Ectodermal cell (in vitro differentiated cells): Measurements from ENCODE around the gene AADACL2. TPM values are rescaled to one million over a fixed set of nuclear protein-coding genes. Genes with fewer than 3 reads are reported as not detected.

Experiments used
- H3K27ac ChIP-seq: 2 replicates; pipeline ENCODE4 v1.7.0; 2013; ENCODE audit warnings: mild to moderate bottlenecking, low read depth, low read length; ENCODE audit not compliant: insufficient read depth, poor library complexity, severe bottlenecking
- H3K27me3 ChIP-seq: 2 replicates; pipeline ENCODE4 v1.7.0; 2013; ENCODE audit warnings: mild to moderate bottlenecking, low read length; ENCODE audit not compliant: insufficient read depth, control insufficient read depth, poor library complexity, severe bottlenecking
- H3K36me3 ChIP-seq: one replicate; pipeline ENCODE4 v1.7.0; 2013; ENCODE audit warnings: low read length; ENCODE audit not compliant: control insufficient read depth, insufficient read depth
- H3K4me1 ChIP-seq: one replicate; pipeline ENCODE4 v1.7.0; 2013; ENCODE audit warnings: low read length; ENCODE audit not compliant: control insufficient read depth, insufficient read depth
- H3K4me3 ChIP-seq: 2 replicates; pipeline ENCODE4 v1.7.0; 2013; ENCODE audit warnings: low read depth, low read length, control low read depth; ENCODE audit not compliant: insufficient read depth
- H3K9me3 ChIP-seq: 2 replicates; pipeline ENCODE4 v1.7.0; 2013; ENCODE audit warnings: mild to moderate bottlenecking, low read length, moderate library complexity; ENCODE audit not compliant: control insufficient read depth
- WGBS, 2 experiments: methylation state at CpG; one replicate each; pipeline ENCODE4 v1.1.7; 2013; ENCODE audit warnings: missing lambda C conversion rate in 2 of 2; 5-methylcytosine and 5-hydroxymethylcytosine counted together
- polyA plus RNA-seq, 4 experiments: library from polyadenylated mRNA; stranded (reverse); fragments of 50-300 nt; gene quantifications; one replicate each; pipeline ENCODE4 v1.2.3, GENCODE V29; 2013

The AADACL2 gene, protein sequence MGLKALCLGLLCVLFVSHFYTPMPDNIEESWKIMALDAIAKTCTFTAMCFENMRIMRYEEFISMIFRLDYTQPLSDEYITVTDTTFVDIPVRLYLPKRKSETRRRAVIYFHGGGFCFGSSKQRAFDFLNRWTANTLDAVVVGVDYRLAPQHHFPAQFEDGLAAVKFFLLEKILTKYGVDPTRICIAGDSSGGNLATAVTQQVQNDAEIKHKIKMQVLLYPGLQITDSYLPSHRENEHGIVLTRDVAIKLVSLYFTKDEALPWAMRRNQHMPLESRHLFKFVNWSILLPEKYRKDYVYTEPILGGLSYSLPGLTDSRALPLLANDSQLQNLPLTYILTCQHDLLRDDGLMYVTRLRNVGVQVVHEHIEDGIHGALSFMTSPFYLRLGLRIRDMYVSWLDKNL
- not detected for polyA plus RNA-seq (2013, experiment 1 of 4)
- polyA plus RNA-seq (2013, experiment 2 of 4), result not detected
- not detected for polyA plus RNA-seq (2013, experiment 3 of 4)
- not detected for polyA plus RNA-seq (2013, experiment 4 of 4)

GRCh38 chr3:151733613-151734012 lies at the start of gene AADACL2:
Gene AADACL2 (plus strand): TSS chr3:151733927. CDS start chr3:151734036, 109 bp downstream.
- no peaks in the 10 kb centered on the region for H3K36me3 ChIP-seq
- H3K9me3 ChIP-seq, result no peaks in the 10 kb centered on the region
- no peaks in the 10 kb centered on the region for H3K4me1 ChIP-seq
- 88 to 97% methylated on average over 1 of the region's 1 CpG for WGBS, 2 experiments
- no peak within 1 kb of the TSS for H3K4me3 ChIP-seq
- H3K27ac ChIP-seq, result no peak within 1 kb of the TSS
- H3K27me3 ChIP-seq, result no peaks in the 10 kb centered on the region

DNA sequence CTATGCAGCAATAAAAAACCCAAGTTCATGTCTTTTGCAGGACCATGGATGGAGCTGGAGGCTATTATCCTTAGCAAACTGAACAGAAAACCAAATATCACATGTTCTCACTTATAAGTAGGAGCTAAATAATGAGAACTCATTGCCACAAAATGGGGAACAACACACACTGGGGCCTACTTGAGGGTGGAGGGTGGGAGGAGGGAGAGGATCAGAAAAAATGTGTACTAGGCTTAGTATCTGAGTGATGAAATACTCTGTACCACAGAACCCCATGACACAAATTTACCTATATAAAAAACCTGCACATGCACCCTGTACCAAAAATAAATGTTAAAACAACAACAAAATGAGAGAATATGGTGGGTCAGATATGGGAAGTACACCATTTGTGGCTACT lies 49.6 kb upstream of the AADACL2 start:
- H3K27me3 ChIP-seq, result no peaks in the 10 kb centered on the region
- H3K9me3 ChIP-seq, result no peaks in the 10 kb centered on the region
- H3K27ac ChIP-seq, result no peak overlapping the region
- H3K4me3 ChIP-seq, result no peak overlapping the region
- H3K36me3 ChIP-seq, result no peaks in the 10 kb centered on the region
- H3K4me1 ChIP-seq, result no peaks in the 10 kb centered on the region

DNA sequence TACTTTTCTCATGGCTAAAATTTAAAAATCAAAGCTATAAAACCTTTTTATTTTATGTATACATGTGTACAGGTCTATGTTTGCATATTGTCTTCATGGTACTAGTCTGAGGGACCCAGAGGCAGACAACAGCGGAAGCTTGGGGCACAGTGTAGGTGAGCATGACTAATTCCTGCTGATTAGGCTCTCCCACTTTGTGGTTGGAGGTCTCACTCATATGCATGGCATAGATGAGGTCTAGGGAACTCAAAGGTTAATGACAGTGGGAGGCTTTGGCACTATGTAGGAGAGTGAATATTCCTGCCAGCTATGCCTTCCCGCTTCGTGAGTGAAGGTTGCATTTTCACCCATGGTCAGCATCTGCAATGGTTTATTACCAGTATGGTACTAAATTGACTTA lies 47.5 kb upstream of the AADACL2 start:
- WGBS, 2 experiments, result 85 to 88% methylated on average over 3 of the region's 3 CpGs
- no peak overlapping the region for H3K27ac ChIP-seq
- H3K36me3 ChIP-seq, result no peaks in the 10 kb centered on the region
- H3K4me3 ChIP-seq, result no peak overlapping the region
- H3K4me1 ChIP-seq, result no peaks in the 10 kb centered on the region
- H3K9me3 ChIP-seq, result no peaks in the 10 kb centered on the region
- H3K27me3 ChIP-seq, result no peaks in the 10 kb centered on the region

DNA sequence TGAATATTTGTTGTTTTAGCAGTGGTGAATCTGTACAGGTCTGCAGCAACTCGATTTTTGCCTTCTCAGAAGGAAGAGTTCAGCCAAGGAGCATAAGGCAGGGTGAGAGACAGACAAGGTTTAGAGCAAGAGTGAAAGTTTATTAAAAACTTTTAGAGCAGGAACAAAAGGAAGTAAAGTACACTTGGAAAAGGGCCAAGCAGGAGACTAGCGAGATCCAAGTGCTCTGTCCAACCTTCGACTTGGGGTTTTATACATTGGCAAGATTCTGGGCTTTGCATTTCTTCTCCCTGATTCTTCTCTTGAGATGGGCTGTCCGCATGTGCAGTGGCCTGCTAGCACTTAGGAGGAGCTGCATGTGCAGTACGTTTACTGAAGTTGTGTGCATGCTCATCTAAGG lies 46.7 kb upstream of the AADACL2 start:
- Histone ChIP-seq H3K4me3 (no peak overlapping the region), H3K4me1 (no peaks in the 10 kb centered on the region), H3K36me3 (no peaks in the 10 kb centered on the region), H3K27me3 (no peaks in the 10 kb centered on the region), H3K27ac (no peak overlapping the region), H3K9me3 (no peaks in the 10 kb centered on the region)
- 77 to 81% methylated on average over 5 of the region's 5 CpGs for WGBS, 2 experiments

DNA sequence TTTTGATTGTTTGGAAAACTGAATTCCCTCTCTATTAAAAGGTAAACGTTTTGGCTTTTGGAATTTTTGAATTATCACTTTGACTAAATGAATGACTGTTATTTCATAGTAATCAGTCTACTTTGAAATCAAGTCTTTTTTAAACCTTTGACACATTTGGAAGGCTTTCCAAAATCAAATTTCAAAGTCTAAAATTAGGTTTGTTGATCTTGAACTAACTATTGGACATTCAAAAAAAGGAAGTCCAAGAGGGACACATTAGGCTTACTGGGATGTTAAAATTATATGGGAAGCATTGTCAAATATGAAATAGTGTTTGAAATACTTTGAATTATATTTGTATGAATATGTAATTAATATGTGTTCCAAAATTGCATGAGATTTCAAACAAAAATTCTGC lies 45.2 kb upstream of the AADACL2 start:
- no peaks in the 10 kb centered on the region for H3K9me3 ChIP-seq
- no peaks in the 10 kb centered on the region for H3K4me1 ChIP-seq
- no peak overlapping the region for H3K4me3 ChIP-seq
- H3K27me3 ChIP-seq, result no peaks in the 10 kb centered on the region
- H3K36me3 ChIP-seq, result no peaks in the 10 kb centered on the region
- WGBS, 2 experiments, result 89% methylated on average over 1 of the region's 1 CpG; no CpG with 5 or more reads in 1 of the 2 experiments
- no peak overlapping the region for H3K27ac ChIP-seq

DNA sequence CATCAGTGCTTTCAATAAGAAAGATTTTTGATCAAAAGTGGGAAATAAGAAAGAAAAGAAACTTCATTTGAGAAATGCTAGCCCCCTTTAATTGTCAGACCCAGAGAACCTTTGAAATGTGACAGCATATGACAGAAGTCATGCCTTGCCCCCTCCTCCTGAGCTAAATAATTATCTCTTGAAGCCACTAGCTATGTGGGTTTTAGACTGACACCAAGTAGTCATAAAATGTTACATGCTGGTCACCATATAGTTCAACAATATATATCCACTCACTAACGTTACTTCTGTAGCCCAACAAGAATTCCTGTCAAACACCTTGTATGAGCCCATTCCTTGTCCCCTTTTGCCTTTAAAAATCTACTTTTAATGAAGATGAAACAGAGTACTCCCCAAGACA lies 43.1 kb upstream of the AADACL2 start:
- Histone ChIP-seq H3K27me3 (no peaks in the 10 kb centered on the region), H3K36me3 (no peaks in the 10 kb centered on the region), H3K4me1 (no peaks in the 10 kb centered on the region), H3K27ac (no peak overlapping the region), H3K9me3 (no peaks in the 10 kb centered on the region), H3K4me3 (no peak overlapping the region)
- WGBS, 2 experiments, result 94 to 100% methylated on average over 1 of the region's 1 CpG

DNA sequence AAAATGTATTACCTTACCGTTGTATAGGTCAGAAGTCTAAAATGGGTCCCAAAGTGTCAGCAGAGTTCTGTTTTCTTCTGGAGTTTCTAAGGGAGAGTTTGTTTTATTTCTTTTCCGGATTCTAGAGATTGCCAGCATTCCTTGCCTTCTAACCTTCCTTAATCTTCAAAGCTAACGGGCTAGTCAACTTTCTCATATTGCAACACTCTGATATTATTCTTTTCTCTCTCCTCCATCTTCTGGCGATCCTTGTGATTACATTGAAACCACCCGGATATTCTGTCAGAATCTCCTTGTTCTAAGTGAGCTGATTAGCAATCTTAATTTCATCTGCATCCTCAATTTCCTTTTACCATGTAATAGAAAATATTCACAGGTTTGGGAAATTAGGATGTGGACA lies 36.2 kb upstream of the AADACL2 start:
- Histone ChIP-seq H3K27me3 (no peaks in the 10 kb centered on the region), H3K36me3 (no peaks in the 10 kb centered on the region), H3K27ac (no peak overlapping the region), H3K4me1 (no peaks in the 10 kb centered on the region), H3K9me3 (peaks cover 3% of the 10 kb centered on the region), H3K4me3 (no peak overlapping the region)
- WGBS, 2 experiments, result 87 to 88% methylated on average over 5 of the region's 5 CpGs

DNA sequence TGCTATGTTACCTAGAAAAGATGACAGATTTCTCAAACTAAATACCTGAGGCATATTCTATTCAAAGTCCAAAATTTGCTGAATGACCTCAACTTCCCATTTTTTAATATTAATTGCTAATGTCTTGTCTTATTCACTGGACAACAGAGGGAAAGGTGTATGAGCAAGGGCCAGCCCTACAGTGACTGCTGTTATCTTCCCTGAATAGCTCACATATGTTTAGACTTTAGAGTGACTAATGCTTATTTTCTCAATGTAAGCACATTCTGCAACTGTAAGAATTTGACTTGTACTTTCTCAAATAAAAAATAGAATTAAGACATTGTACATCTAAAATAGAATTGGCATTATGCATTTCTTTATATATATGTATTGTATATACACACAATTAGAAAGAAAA lies 26.5 kb upstream of the AADACL2 start:
- no peaks in the 10 kb centered on the region for H3K27me3 ChIP-seq
- no peaks in the 10 kb centered on the region for H3K4me1 ChIP-seq
- H3K27ac ChIP-seq, result no peak overlapping the region
- no peaks in the 10 kb centered on the region for H3K9me3 ChIP-seq
- H3K4me3 ChIP-seq, result no peak overlapping the region
- H3K36me3 ChIP-seq, result no peaks in the 10 kb centered on the region

DNA sequence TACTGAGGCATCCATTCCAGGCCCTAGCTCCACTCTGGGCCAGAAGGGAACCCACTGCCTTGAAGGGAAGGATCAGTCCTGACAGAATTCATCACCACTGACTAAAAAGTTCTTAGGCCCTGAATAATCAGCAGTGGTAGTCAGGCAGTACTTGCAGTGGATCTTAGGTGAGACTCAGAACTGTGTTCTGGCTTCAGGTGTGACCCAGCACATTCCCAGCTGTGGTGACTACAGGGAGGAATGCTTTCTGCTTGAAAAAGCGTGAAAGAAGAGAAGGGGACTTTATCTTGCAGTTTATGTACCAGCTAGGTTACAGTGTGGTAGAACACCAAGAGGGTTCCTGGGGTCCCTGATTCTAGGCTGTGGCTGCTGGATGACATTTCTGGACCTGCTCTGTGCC lies 24.9 kb upstream of the AADACL2 start:
- Histone ChIP-seq H3K4me1 (no peaks in the 10 kb centered on the region), H3K36me3 (no peaks in the 10 kb centered on the region), H3K4me3 (no peak overlapping the region), H3K27ac (no peak overlapping the region), H3K27me3 (no peaks in the 10 kb centered on the region), H3K9me3 (no peaks in the 10 kb centered on the region)
- WGBS, 2 experiments, result 80 to 92% methylated on average over 1 of the region's 1 CpG

- no peak overlapping the region for H3K4me3 ChIP-seq
Measured at GRCh38 chr3:151709847-151710246, 23.9 kb upstream of the AADACL2 start.

More at GRCh38 chr3:151709847-151710246, 23.9 kb upstream of the AADACL2 start:
- 83% methylated on average over 1 of the region's 1 CpG; no CpG with 5 or more reads in 1 of the 2 experiments for WGBS, 2 experiments
- Histone ChIP-seq H3K36me3 (no peaks in the 10 kb centered on the region), H3K27me3 (no peaks in the 10 kb centered on the region), H3K4me1 (no peaks in the 10 kb centered on the region), H3K27ac (no peak overlapping the region), H3K9me3 (no peaks in the 10 kb centered on the region)
